H1 (cell line): ENCODE data around the gene SNAPC1.

Source experiments
- BRCA1 ChIP-seq: IDR thresholded peaks from 2 replicates; pipeline ENCODE4 v1.6.1; 2012; ENCODE audit warnings: low read depth, low read length, improper control_type of control experiment
- CBX8 ChIP-seq: fragments of 300-800, 300-1000 bp; sonication (generic); IDR thresholded peaks from 2 replicates; pipeline ENCODE4 v1.7.1; 2016; ENCODE audit warnings: low read depth, low read length, borderline replicate concordance
- EZH2 ChIP-seq: fragments of 200-600 bp; sonication (generic); IDR thresholded peaks from 2 replicates; pipeline ENCODE4 v1.7.1; 2012; ENCODE audit warnings: low read depth, mild to moderate bottlenecking, moderate library complexity, low read length, inconsistent platforms; ENCODE audit not compliant: severe bottlenecking
- HDAC6 ChIP-seq: IDR thresholded peaks from one replicate; pipeline ENCODE4 v1.7.1; 2012; ENCODE audit warnings: low read depth, mild to moderate bottlenecking, inconsistent platforms, low read length, moderate library complexity
- SIN3A ChIP-seq, 2 experiments: IDR thresholded peaks in 1 of 2; conservative IDR thresholded peaks in 1 of 2; 2 replicates each; pipeline ENCODE4 v1.6.1; 2011 to 2012; ENCODE audit warnings: low read length in 2 of 2, improper control_type of control experiment in 1 of 2, low read depth in 1 of 2, mild to moderate bottlenecking in 1 of 2
- TEAD4 ChIP-seq: IDR thresholded peaks from 2 replicates; pipeline ENCODE4 v1.6.1; 2012; ENCODE audit warnings: low read depth, low read length, inconsistent platforms, mixed read lengths
- TF ChIP-seq, protein P1 (sequence below), 3 experiments: IDR thresholded peaks; 1 replicate in 2 of 3; 2 replicates in 1 of 3; pipeline versions ENCODE4 v1.5.1 to v1.6.1; 2011; ENCODE audit warnings: low read length in 3 of 3, mild to moderate bottlenecking in 3 of 3, inconsistent platforms in 2 of 3, low read depth in 1 of 3, moderate library complexity in 1 of 3; ENCODE audit not compliant: insufficient read depth in 1 of 3; ENCODE audit errors: control extremely low read depth in 1 of 3

DNA sequence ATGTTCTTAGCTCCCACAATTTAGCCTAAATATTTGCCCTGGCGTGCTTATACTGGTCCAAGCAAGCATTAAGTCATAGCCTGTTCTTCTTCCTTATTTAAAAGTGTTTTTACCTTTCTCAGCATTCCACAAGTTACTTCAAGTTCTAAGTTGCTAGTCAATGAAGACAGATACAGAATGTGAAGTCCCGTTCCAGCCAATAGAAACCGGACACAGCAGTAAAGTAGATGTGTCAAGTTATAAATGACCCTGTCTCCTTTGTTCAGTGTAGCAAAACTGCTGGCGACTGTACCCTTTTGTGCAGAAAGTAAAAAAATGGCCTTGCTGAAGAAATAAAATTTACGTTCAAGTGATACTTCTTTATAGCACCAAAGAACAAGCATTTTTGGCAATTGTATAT is 3.9 kb downstream of the SNAPC1 start:
- TF ChIP-seq EZH2 (no peak), CBX8 (no peak), SIN3A (conservative IDR thresholded peaks at IDR 0.05 in 1 of 2, IDR thresholded peaks at IDR 0.05 in 1 of 2; ENCODE audit: low read depth in 1 of 2, low read length in 2 of 2) (no peak), TEAD4 (no peak), BRCA1 (no peak), HDAC6 (no peak)
- TF ChIP-seq, protein P1, sequence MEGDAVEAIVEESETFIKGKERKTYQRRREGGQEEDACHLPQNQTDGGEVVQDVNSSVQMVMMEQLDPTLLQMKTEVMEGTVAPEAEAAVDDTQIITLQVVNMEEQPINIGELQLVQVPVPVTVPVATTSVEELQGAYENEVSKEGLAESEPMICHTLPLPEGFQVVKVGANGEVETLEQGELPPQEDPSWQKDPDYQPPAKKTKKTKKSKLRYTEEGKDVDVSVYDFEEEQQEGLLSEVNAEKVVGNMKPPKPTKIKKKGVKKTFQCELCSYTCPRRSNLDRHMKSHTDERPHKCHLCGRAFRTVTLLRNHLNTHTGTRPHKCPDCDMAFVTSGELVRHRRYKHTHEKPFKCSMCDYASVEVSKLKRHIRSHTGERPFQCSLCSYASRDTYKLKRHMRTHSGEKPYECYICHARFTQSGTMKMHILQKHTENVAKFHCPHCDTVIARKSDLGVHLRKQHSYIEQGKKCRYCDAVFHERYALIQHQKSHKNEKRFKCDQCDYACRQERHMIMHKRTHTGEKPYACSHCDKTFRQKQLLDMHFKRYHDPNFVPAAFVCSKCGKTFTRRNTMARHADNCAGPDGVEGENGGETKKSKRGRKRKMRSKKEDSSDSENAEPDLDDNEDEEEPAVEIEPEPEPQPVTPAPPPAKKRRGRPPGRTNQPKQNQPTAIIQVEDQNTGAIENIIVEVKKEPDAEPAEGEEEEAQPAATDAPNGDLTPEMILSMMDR (IDR thresholded peaks at IDR 0.05; ENCODE audit: control extremely low read depth in 1 of 3, insufficient read depth in 1 of 3, low read depth in 1 of 3, low read length in 3 of 3) = no peak
